OCI-LY7 (cell line): ENCODE data around the gene ALK. TPM values are rescaled to one million over a fixed set of nuclear protein-coding genes. Genes with fewer than 3 reads are reported as not detected.

ENCODE experiments used
- BruUV-seq: library from RNA; stranded (reverse); fragments of 400-500 nt; replicated peaks from 2 replicates; lab custom pipeline; 2021; lab: Mats Ljungman, UMichigan
- CTCF ChIA-PET: fragments of 300-600 bp; sonication (Branson Sonifier 250); formaldehyde crosslinking; loops from one replicate; lab custom pipeline; 2022; ENCODE audit warnings: antibody characterized with exemption; ENCODE audit not compliant: unreplicated experiment; lab: Charles Lee
- POLR2A ChIA-PET: fragments of 300-600 bp; sonication (Branson Sonifier 250); formaldehyde crosslinking; loops from one replicate; lab custom pipeline; 2022; ENCODE audit warnings: antibody characterized with exemption; lab: Charles Lee
- DNase-seq: peaks from one replicate; pipeline ENCODE4 v3.0.0-alpha.2; 2015; ENCODE audit warnings: low spot score
- H2AFZ ChIP-seq: fragments of 200-600 bp; sonication (generic), shearing (Covaris generic); 2 replicates; pipeline ENCODE4 v1.6.1; 2014; ENCODE audit warnings: mild to moderate bottlenecking, antibody characterized with exemption, low read length, moderate library complexity
- H3K27ac ChIP-seq: fragments of 200-600 bp; sonication (generic); 2 replicates; pipeline ENCODE4 v1.5.1; 2014; ENCODE audit warnings: mixed run types, low read depth, mild to moderate bottlenecking, moderate library complexity, low read length, inconsistent platforms; ENCODE audit not compliant: poor library complexity, severe bottlenecking
- H3K36me3 ChIP-seq: fragments of 200-600 bp; sonication (generic); 2 replicates; pipeline ENCODE4 v1.6.1; 2014; ENCODE audit warnings: mild to moderate bottlenecking, antibody characterized with exemption, low read length, moderate library complexity, mixed read lengths; ENCODE audit not compliant: insufficient read depth
- H3K4me1 ChIP-seq: fragments of 200-600 bp; sonication (generic); 2 replicates; pipeline ENCODE4 v1.5.1; 2014; ENCODE audit warnings: mild to moderate bottlenecking, low read length; ENCODE audit not compliant: insufficient read depth, poor library complexity, severe bottlenecking
- H3K4me2 ChIP-seq: fragments of 200-600 bp; sonication (generic); 2 replicates; pipeline ENCODE4 v1.6.1; 2014; ENCODE audit warnings: mild to moderate bottlenecking, low read length
- H3K4me3 ChIP-seq: fragments of 200-600 bp; sonication (generic); 2 replicates; pipeline ENCODE4 v1.5.1; 2014; ENCODE audit warnings: mild to moderate bottlenecking, low read depth, low read length; ENCODE audit not compliant: poor library complexity, severe bottlenecking
- H3K79me2 ChIP-seq: fragments of 200-600 bp; sonication (generic); 2 replicates; pipeline ENCODE4 v1.6.1; 2016; ENCODE audit warnings: low read depth, mild to moderate bottlenecking, low read length, moderate library complexity, mixed read lengths; ENCODE audit not compliant: insufficient read depth
- H3K9me2 ChIP-seq: fragments of 200-600 bp; sonication (generic); 2 replicates; pipeline ENCODE4 v1.6.1; 2016; ENCODE audit warnings: mild to moderate bottlenecking, low read length, mixed read lengths; ENCODE audit not compliant: insufficient read depth
- H3K9me3 ChIP-seq: fragments of 200-600 bp; sonication (generic); 2 replicates; pipeline ENCODE4 v1.6.1; 2014; ENCODE audit warnings: mild to moderate bottlenecking, mixed run types, low read length, mixed read lengths
- H4K20me1 ChIP-seq: fragments of 200-600 bp; sonication (generic); 2 replicates; pipeline ENCODE4 v1.6.1; 2014; ENCODE audit warnings: mild to moderate bottlenecking, antibody characterized with exemption, low read length, moderate library complexity, mixed read lengths; ENCODE audit not compliant: insufficient read depth
- CTCF ChIP-seq: fragments of 200-600 bp; sonication (generic); conservative IDR thresholded peaks from 2 replicates; pipeline ENCODE4 v1.5.1; 2014; ENCODE audit warnings: mild to moderate bottlenecking, antibody characterized with exemption, low read length, moderate library complexity, mixed read lengths
- EZH2phosphoT487 ChIP-seq: fragments of 200-600 bp; sonication (generic); IDR thresholded peaks from 2 replicates; pipeline ENCODE4 v1.6.1; 2018; ENCODE audit warnings: low read depth, borderline replicate concordance, mild to moderate bottlenecking, mixed run types, antibody characterized with exemption, low read length, moderate library complexity, mixed read lengths
- intact Hi-C: fragments of 100-400 bp; cut with micrococcal nuclease; formaldehyde crosslinking; loops from one replicate; pipeline ENCODE4 v1.10.0; 2022; ENCODE audit not compliant: unreplicated experiment
- total RNA-seq, 2 experiments: library from RNA; depleted of rRNA in 1 of 2; stranded (reverse); fragments of >200 nt in 1 of 2; shearing (Covaris generic) in 1 of 2; gene quantifications; 2 replicates each; pipeline ENCODE4 v1.2.3, GENCODE V29; 2014 to 2022

The ALK gene
- total RNA-seq, 2 experiments from 2014 or later, result 0.09 TPM; not detected in 1

GRCh38 chr2:29946505-29946904 is 25.1 kb upstream of the ALK start:
- no peak for TF ChIP-seq CTCF
- TF ChIP-seq EZH2phosphoT487, result no peak
- no peak for DNase-seq
- no TSS peak for BruUV-seq

GRCh38 chr2:29942711-29943110 is 21.3 kb upstream of the ALK start:
- H3K79me2 ChIP-seq, result no peaks in the 10 kb centered on the region
- H3K9me3 ChIP-seq, result no peaks in the 10 kb centered on the region
- no peak overlapping the region for H2AFZ ChIP-seq
- no peak overlapping the region for H3K4me3 ChIP-seq
- intact Hi-C loops, result no loop called here
- DNase-seq, result no peak
- POLR2A ChIA-PET, result no interaction called here
- H4K20me1 ChIP-seq, result no peaks in the 10 kb centered on the region
- no peaks in the 10 kb centered on the region for H3K9me2 ChIP-seq
- BruUV-seq, result no TSS peak
- H3K4me2 ChIP-seq, result no peak overlapping the region
- no peaks in the 10 kb centered on the region for H3K4me1 ChIP-seq
- H3K36me3 ChIP-seq, result no peaks in the 10 kb centered on the region
- CTCF ChIA-PET, result interaction anchor here (0.5 kb wide), 1 partner anchor 15 kb away, joined by 3 read pairs; no protein-coding TSS in a partner anchor
- TF ChIP-seq EZH2phosphoT487 (no peak), CTCF (no peak)
- H3K27ac ChIP-seq, result no peak overlapping the region

More at GRCh38 chr2:29946505-29946904, 25.1 kb upstream of the ALK start:
- ChIA-PET CTCF (no interaction called here), POLR2A (interaction anchor here (0.7 kb wide), 1 partner anchor 720 kb away, joined by 4 read pairs; no protein-coding TSS in a partner anchor)
- no peak overlapping the region for H2AFZ ChIP-seq
- no peaks in the 10 kb centered on the region for H3K79me2 ChIP-seq
- H3K9me3 ChIP-seq, result no peaks in the 10 kb centered on the region
- no peaks in the 10 kb centered on the region for H3K9me2 ChIP-seq
- no peak overlapping the region for H3K27ac ChIP-seq
- H4K20me1 ChIP-seq, result no peaks in the 10 kb centered on the region
- no peak overlapping the region for H3K4me2 ChIP-seq
- H3K4me1 ChIP-seq, result no peaks in the 10 kb centered on the region
- no peaks in the 10 kb centered on the region for H3K36me3 ChIP-seq
- intact Hi-C loops, result no loop called here
- H3K4me3 ChIP-seq, result no peak overlapping the region

- TF ChIP-seq EZH2phosphoT487 (no peak), CTCF (no peak)
- no peak for DNase-seq
- H3K4me1 ChIP-seq, result no peaks in the 10 kb centered on the region
- no peak overlapping the region for H2AFZ ChIP-seq
- no peaks in the 10 kb centered on the region for H3K9me2 ChIP-seq
- H3K36me3 ChIP-seq, result no peaks in the 10 kb centered on the region
- no peaks in the 10 kb centered on the region for H4K20me1 ChIP-seq
- intact Hi-C loops, result no loop called here
- ChIA-PET POLR2A (interaction anchor here (0.6 kb wide), 2 partner anchors 384 to 1314 kb away, joined by 6 to 14 read pairs; no protein-coding TSS in a partner anchor), CTCF (no interaction called here)
- no TSS peak for BruUV-seq
- H3K27ac ChIP-seq, result no peak overlapping the region
- H3K4me2 ChIP-seq, result no peak overlapping the region
- no peak overlapping the region for H3K4me3 ChIP-seq
- no peaks in the 10 kb centered on the region for H3K9me3 ChIP-seq
- no peaks in the 10 kb centered on the region for H3K79me2 ChIP-seq
Observed at GRCh38 chr2:29940706-29941105, 19.3 kb upstream of the ALK start.
